ES-I3 (cell line): ENCODE measurements around the gene ISG20.
A peak's percentile ranks its signal among the peaks of the same experiment; 100 is the strongest.
"Not testable (repeated sequence)": the region's sequence is repeated elsewhere in the genome, so short reads cannot be mapped to it uniquely, and the experiment has no call there.

ENCODE experiments used
- H3K36me3 ChIP-seq: 2 replicates; pipeline ENCODE4 v1.6.1; 2013; ENCODE audit warnings: mild to moderate bottlenecking, low read length, control low read depth, moderate library complexity; ENCODE audit not compliant: insufficient read depth
- H3K4me1 ChIP-seq: 2 replicates; pipeline ENCODE4 v1.6.1; 2013; ENCODE audit warnings: mild to moderate bottlenecking, control low read depth, low read length; ENCODE audit not compliant: insufficient read depth
- H3K9ac ChIP-seq: 2 replicates; pipeline ENCODE4 v1.6.1; 2013; ENCODE audit warnings: low read depth, mild to moderate bottlenecking, low read length, moderate library complexity
- H3K9me3 ChIP-seq: 2 replicates; pipeline ENCODE4 v1.6.1; 2013; ENCODE audit warnings: mild to moderate bottlenecking, low read length, moderate library complexity; ENCODE audit not compliant: control insufficient read depth, insufficient read depth

Gene ISG20

GRCh38 chr15:88624156-88624970 lies 14.5 kb upstream of the ISG20 start:
- Histone ChIP-seq H3K4me1 (peaks cover 48% of the 10 kb centered on the region), H3K9me3 (no peaks in the 10 kb centered on the region), H3K9ac (peak overlapping the region; percentile 99; the same call in 1 of the 2 replicates), H3K36me3 (peaks cover 55% of the 10 kb centered on the region)

DNA sequence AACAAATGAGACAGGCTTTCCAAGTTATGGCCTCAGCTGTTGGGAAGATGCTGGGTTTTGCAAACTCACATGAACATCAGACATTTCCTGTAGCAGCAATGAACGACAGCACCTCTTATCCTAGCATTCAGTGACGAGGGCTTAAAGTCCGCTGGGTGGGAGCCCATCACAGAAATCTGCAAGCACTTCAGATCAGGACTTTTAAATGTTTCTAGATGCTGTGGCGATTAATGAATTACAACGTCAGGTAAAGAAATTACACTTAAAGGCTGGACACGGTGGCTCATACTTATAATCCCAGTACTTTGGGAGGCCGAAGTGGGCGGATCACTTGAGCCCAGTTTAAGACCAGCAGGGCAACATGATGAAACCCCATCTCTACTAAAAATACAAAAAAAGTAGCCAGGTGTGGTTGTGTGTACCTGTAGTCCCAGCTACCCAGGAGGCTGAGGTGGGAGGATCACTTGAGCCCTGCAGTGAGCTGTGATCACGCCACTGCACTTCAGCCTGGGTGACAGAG lies 13.8 kb upstream of the ISG20 start:
- Histone ChIP-seq H3K9me3 (no peaks in the 10 kb centered on the region), H3K4me1 (peaks cover 45% of the 10 kb centered on the region), H3K9ac (no peak overlapping the region), H3K36me3 (peaks cover 60% of the 10 kb centered on the region)

DNA sequence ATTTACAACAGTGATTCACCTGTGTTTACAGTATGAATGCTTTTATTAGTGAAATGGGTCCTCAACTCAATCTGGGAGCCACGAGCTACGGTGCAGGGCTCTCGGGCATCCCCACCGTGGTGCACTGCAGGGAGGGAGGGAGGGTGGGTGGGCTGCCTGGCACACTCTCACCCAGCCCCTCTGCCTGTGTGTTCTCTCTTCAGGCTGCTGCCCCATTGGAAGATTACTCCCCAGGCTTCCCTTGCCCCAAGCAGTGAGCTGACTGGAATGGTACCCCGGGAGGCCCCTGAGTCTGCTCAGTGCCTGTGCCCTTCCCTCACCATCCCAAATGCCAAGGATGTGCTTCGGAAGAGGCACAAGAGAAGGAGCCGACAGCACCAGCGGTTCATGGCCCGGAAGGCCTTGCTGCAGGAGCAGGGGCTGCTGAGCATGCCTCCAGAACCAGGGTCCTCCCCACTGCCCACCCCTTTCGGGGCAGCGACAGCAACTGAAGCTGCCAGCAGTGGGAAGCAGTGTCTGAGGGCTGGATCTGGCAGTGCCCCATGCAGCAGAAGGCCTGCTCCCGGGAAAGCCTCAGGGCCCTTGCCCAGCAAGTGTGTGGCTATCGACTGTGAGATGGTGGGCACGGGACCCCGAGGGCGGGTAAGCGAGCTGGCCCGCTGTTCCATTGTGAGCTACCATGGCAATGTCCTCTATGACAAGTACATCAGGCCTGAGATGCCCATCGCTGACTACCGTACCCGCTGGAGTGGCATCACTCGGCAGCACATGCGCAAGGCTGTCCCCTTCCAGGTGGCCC lies 12.7 kb upstream of the ISG20 start:
- Histone ChIP-seq H3K9ac (no peak overlapping the region), H3K9me3 (no peaks in the 10 kb centered on the region), H3K36me3 (peaks cover 71% of the 10 kb centered on the region), H3K4me1 (peaks cover 44% of the 10 kb centered on the region)

- Histone ChIP-seq H3K9ac (no peak overlapping the region), H3K9me3 (no peaks in the 10 kb centered on the region), H3K36me3 (peaks cover 69% of the 10 kb centered on the region), H3K4me1 (peaks cover 44% of the 10 kb centered on the region)
Measured at GRCh38 chr15:88627463-88627862, 11.4 kb upstream of the ISG20 start.

- H3K9ac ChIP-seq = no peak overlapping the region
- H3K4me1 ChIP-seq = peaks cover 42% of the 10 kb centered on the region
- peaks cover 66% of the 10 kb centered on the region for H3K36me3 ChIP-seq
- no peaks in the 10 kb centered on the region for H3K9me3 ChIP-seq
Measured at GRCh38 chr15:88628018-88628654, 10.7 kb upstream of the ISG20 start.

DNA sequence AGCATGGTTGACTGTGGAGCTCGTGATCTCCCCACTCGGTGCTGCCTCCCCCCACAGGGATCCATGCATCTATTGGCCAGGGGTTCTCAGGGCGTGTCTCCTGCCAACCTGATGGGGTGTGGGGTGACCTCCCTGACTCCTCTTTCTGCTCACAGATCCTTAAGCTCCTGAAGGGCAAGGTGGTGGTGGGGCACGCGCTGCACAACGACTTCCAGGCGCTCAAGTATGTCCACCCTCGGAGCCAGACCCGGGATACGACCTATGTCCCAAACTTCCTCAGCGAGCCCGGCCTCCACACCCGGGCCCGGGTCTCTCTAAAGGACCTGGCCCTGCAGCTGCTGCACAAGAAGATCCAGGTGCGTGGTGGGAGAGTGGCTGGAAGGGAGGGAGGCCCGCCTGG lies 9.7 kb upstream of the ISG20 start:
- H3K4me1 ChIP-seq = peaks cover 33% of the 10 kb centered on the region
- H3K9ac ChIP-seq = no peak overlapping the region
- no peaks in the 10 kb centered on the region for H3K9me3 ChIP-seq
- H3K36me3 ChIP-seq = peaks cover 60% of the 10 kb centered on the region

- peaks cover 57% of the 10 kb centered on the region for H3K36me3 ChIP-seq
- no peak overlapping the region for H3K9ac ChIP-seq
- no peaks in the 10 kb centered on the region for H3K9me3 ChIP-seq
- H3K4me1 ChIP-seq = peaks cover 24% of the 10 kb centered on the region
Measured at GRCh38 chr15:88630141-88630721, 8.6 kb upstream of the ISG20 start.

DNA sequence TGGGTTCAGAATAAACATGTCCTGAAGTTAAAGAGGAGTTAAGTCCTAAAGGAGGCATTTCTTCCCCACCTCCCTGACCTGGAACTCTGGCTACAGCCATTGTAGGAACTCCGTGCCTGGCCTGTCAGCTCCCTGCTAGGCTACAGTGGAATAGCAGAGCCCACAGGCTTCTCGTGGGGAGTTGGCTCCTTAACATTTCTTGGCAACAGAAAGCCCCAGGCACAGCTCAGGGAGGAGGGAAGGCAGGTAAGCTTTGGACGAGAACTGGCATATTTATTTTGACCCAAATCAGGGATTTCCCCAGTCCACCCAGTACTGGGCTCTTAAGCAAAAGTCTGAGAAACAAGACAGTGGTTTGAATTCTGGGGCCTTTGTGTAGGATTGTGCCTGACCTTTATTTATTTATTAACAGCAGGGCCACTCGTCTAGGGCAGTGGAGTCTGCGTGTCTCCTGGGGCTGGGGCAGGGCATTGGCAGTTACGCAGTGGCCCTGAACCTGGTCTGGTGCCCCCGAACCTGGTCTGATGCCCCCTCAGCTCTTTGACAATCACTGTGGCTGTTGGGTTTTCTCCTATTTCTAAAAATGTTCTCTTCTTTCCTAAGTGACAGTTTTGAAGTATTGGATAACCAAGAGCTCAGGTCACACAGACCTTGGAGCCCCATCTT lies 7.9 kb upstream of the ISG20 start:
- H3K36me3 ChIP-seq = peaks cover 53% of the 10 kb centered on the region
- no peak overlapping the region for H3K9ac ChIP-seq
- no peaks in the 10 kb centered on the region for H3K9me3 ChIP-seq
- peaks cover 25% of the 10 kb centered on the region for H3K4me1 ChIP-seq

- Histone ChIP-seq H3K9ac (no peak overlapping the region), H3K4me1 (peaks cover 28% of the 10 kb centered on the region), H3K36me3 (peaks cover 48% of the 10 kb centered on the region), H3K9me3 (no peaks in the 10 kb centered on the region)
Measured at GRCh38 chr15:88631464-88632028, 7.3 kb upstream of the ISG20 start.

- H3K4me1 ChIP-seq = peaks cover 33% of the 10 kb centered on the region
- H3K9ac ChIP-seq, H3K9me3 ChIP-seq: not testable (repeated sequence)
- H3K36me3 ChIP-seq = peaks cover 36% of the 10 kb centered on the region
Measured at GRCh38 chr15:88632797-88633196, 6.0 kb upstream of the ISG20 start.

DNA sequence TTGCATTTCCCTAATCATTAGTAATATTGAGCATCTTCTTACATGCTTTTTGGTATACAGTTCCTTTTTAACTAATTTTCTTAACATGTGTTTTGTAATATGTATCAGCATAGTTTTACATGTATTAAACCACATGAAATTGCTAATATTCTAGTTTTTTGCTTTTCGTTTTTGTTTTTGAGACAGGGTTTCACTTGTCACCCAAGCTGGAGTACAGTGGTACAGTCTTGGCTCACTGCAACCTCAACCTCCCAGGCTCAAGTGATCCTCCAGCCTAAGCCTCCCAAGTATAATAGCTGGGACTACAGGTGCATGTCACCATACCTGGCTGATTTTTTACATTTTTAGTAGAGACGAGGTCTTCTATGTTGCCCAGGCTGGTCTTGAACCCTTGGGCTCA lies 4.4 kb upstream of the ISG20 start:
- peaks cover 41% of the 10 kb centered on the region for H3K4me1 ChIP-seq
- no peak overlapping the region for H3K9ac ChIP-seq
- H3K9me3 ChIP-seq = no peaks in the 10 kb centered on the region
- H3K36me3 ChIP-seq = peaks cover 20% of the 10 kb centered on the region

GRCh38 chr15:88635318-88635717 lies 3.5 kb upstream of the ISG20 start:
- Histone ChIP-seq H3K9ac (no peak overlapping the region), H3K36me3 (peaks cover 12% of the 10 kb centered on the region), H3K9me3 (no peaks in the 10 kb centered on the region), H3K4me1 (peaks cover 45% of the 10 kb centered on the region)

DNA sequence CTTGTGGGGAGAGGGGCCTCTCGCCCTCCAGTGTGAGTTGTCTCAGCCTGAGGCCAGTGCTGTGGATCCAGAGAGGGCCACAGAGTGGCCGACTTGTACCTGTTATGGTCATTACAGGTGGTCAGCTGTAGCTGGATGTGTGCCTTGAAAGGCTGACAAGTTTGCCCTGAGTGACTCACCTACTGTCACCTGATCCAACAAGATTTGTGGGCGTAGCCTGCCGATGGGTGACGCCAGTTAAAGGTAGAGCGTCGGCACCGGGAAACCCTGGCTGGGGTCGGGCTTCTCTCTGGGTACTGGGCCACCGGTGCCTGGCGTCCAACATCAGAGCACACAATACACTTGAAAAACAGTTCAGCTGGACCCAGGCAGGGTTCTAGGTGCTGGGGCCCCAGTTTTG lies 2.8 kb upstream of the ISG20 start:
- Histone ChIP-seq H3K4me1 (peaks cover 45% of the 10 kb centered on the region), H3K36me3 (peaks cover 5% of the 10 kb centered on the region), H3K9ac (no peak overlapping the region), H3K9me3 (no peaks in the 10 kb centered on the region)
